ENCODE measurements around the gene ANKZF1.

Gene ANKZF1

DNA sequence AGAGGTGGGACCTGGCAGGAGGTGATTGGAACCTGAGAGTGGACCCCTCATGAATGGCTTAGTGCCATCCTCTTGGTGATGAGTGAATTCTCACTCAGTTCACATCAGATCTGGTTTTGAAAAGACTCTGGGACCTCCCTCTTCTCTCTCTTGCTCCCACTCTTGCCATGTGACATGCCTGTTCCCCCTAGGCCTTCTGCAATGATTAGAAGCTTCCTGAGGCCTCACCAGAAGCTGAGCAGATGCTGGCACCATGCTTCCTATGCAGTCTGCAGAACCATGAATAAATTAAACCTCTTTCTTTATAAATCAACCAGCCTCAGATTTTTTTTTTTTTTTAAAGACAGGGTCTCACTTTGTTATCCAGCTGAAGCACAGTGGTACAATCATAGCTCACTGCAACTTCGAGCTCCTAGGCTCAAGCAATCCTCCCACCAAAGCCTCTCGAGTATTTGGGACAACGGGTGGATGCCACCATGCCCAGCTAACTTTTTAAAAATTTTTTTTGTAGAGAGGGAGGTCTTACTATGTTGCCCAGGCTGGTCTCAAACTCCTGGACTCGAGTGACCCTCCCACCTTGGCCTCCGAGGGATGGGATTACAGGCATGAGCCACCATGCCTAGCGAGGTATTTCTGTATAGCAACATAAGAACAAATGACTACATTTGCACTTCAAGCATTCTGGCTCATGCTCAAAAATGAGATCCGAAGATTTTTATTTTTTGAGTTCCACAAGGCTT lies 25.0 kb upstream of the ANKZF1 start:
- no peak for FAIRE-seq
- no peak for DNase-seq (ENCODE audit: insufficient read length, low spot score)
- TF ChIP-seq POLR2A (IDR thresholded peaks at IDR 0.05; ENCODE audit: low read depth, low read length): no peak

DNA sequence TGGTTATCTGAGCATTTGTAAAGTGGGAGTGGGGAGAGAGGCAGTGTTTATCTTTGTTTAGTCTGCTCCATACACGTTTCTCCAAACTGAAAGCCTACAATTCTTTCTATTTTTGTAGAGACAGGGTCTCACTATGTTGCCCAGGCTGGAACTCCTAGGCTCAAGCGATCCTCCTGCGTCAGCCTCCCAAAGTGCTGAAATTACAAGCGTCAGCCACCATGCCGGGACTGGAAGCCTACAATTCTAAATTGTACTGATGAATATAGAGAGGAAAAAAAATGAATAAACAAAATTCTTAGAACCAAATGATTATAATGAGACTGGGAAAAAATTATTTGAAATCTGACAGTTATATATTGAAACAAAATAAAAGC lies 24.5 kb upstream of the ANKZF1 start:
- no peak for TF ChIP-seq POLR2A (IDR thresholded peaks at IDR 0.05; ENCODE audit: low read depth, low read length)
- no peak for FAIRE-seq
- no peak for DNase-seq (ENCODE audit: insufficient read length, low spot score)

DNA sequence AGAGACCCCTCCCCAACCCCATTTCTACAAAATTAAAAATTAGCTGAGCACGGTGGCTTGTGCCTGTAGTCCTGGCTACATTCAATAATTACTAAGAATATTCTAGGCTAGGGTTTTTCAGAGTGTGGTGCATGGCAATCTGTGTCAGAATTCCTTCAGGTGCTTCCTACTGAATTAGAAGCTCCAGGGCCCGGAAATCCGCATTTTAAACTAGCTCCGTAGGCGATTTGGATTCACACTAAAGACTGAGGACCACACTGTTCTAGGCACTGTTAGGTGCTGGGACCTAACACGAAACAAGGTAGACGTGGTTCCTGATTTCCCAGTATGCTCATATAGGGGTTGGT lies 23.7 kb upstream of the ANKZF1 start:
- FAIRE-seq: no peak
- DNase-seq (ENCODE audit: insufficient read length, low spot score): no peak
- no peak for TF ChIP-seq POLR2A (IDR thresholded peaks at IDR 0.05; ENCODE audit: low read depth, low read length)

DNA sequence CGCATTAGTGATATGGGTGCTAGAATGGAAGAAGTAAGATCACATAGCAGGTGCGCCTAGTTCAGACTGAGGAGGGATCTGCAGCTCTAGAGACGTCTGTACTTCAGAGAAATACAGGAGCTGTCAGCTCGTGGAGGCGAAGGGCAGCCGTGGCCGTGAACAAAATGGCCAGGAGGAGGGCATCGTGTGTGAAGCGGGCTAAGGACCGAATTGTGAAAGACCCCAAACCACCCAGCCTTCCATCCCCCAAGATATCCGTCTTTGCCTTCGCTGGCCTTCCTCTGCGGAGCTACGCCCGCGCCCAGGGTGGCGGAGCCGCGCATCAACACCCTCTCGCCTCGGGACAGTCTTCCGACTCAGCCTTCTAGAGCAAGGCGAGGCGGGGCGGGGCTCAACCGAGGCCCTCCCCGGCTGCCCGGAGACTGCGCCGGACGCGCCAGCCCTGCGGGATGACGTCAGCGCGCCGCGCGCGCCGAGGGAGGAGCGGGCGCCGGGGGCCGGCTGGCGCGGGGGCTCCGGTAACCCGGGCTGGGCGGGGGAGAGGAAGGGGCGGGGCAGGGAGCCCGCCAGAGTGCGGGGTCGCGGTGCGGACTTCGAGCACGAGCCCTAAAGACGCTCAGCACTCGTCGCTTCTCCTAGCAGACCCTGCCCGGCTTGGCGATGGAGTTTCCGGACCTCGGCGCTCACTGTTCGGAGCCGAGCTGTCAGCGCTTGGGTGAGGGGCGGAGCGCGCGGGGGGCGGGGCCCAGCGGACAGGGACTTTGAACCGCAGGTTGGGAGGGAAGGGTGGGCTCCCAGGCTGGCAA lies 23.1 kb upstream of the ANKZF1 start, which contains the start of gene ZFAND2B:
TSS of gene ZFAND2B (plus strand) at position 455 of the 806 bp plus-strand sequence. CDS start at position 661, 206 bp downstream.
- TF ChIP-seq POLR2A (IDR thresholded peaks at IDR 0.05; ENCODE audit: low read depth, low read length): peak; percentile 90
- FAIRE-seq: no peak

DNA sequence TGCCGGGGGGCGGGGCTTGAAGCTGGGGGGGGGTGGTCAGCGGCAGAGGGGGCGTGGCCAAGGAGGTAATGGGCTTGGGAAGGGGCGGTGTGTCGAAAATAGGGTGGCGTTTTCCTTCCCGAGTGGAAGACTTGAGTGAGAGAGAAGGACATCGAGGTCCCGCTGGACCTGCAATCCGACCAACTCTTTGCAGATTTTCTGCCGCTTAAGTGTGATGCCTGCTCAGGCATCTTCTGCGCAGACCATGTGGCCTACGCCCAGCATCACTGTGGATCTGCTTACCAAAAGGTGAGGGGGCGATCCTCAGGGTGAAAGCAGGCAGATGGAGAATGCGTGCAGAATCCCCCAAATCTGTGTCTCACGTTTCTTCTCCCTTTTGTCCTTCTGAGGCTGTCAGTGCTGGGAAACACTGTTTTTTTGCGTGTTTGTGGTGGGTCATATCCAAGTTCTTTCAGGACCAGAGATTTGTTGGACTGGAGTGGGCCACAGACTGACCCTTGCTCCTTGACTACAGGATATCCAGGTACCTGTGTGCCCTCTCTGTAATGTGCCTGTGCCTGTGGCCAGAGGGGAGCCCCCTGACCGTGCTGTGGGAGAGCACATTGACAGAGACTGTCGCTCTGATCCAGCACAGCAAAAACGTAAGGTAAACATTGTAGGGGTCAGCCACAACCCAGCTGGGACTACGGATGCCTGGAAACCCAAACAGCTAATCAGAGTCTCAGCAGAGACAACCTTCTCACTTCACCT lies 22.3 kb upstream of the ANKZF1 start:
- DNase-seq (ENCODE audit: insufficient read length, low spot score) (no peak), FAIRE-seq (no peak)
- no peak for TF ChIP-seq POLR2A (IDR thresholded peaks at IDR 0.05; ENCODE audit: low read depth, low read length)

More for the DNA sequence above, 23.1 kb upstream of the ANKZF1 start, which contains the start of gene ZFAND2B:
- DNase-seq (ENCODE audit: insufficient read length, low spot score): peak; percentile 94

DNA sequence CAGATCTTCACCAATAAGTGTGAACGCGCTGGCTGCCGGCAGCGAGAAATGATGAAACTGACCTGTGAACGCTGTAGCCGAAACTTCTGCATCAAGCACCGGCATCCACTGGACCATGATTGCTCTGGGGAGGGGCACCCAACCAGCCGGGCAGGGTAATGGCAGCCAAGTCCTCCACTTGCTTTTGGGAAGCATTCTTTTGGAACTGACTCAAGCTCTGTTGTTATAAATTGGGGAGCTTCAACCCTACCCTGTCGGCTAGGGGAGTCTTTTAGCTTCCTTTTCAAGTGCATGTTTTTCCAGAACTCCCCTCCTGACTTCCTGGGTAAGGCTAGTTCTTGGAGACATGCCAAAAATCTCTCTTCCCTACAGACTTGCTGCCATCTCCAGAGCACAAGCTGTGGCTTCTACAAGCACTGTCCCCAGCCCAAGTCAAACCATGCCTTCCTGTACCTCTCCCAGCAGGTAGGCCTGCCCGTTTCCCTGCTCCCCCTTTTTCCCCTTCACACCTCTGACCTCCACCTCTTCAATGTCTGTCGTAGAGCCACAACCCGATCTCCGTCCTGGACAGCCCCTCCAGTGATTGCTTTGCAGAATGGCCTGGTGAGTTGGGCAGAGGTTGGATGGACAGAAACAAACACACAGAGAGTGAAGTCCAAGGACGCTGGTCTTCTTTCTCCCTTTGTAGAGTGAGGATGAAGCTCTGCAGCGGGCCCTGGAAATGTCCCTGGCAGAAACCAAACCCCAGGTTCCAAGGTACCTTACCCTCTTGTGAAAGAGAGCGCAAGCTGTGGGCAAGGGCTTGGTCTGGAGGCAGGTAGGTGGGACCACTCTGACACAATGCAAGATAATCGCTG lies 21.5 kb upstream of the ANKZF1 start:
- no peak for TF ChIP-seq POLR2A (IDR thresholded peaks at IDR 0.05; ENCODE audit: low read depth, low read length)
- no peak for DNase-seq (ENCODE audit: insufficient read length, low spot score)
- FAIRE-seq: no peak

DNA sequence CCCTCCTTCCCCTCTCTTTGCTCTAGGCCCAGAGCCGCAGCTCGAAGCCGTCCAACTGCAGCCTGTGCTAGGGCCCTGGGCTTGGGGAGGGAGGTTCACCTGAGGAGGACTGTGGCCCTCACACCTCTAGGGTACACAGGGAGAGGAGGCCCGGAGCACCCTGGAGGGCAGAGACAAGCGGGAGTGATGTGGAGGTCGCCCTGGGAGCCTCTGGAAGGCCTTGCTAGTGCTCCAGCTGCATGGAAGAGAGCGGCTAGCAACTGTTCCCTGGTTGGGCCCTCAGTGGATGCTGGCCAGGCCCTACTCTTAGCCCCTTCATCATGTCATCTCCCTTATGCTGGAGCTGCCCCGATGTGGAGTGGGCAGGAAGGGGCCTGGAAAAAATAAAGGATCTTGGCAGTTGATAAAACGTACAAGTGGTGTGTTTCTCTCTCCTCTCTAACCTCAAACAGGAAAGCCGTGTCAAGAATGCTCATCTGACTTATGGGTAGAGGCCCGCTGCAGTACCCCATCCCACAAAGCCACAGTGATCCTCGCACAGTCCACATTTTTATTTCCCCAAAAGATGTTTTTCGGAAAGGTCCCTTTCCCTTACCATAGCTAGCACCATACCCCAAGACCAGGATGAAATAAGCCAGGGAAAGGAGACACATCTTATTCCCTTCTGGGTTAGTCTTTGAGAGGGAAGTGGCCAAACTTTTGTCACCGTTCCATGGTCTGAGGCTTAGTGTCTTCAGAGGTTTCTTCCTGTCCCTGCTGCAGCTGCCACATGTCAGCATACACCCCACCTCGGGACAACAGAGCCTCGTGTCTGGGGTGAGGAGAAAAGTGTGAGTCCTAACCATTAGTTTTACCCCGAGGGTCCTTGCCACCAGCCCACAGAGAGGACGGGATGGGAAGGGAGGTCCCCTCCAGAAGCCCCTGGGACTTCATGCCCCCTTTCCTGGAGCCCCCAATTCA lies 20.1 kb upstream of the ANKZF1 start:
- DNase-seq (ENCODE audit: insufficient read length, low spot score) (no peak), FAIRE-seq (no peak)
- TF ChIP-seq POLR2A (IDR thresholded peaks at IDR 0.05; ENCODE audit: low read depth, low read length): no peak

DNA sequence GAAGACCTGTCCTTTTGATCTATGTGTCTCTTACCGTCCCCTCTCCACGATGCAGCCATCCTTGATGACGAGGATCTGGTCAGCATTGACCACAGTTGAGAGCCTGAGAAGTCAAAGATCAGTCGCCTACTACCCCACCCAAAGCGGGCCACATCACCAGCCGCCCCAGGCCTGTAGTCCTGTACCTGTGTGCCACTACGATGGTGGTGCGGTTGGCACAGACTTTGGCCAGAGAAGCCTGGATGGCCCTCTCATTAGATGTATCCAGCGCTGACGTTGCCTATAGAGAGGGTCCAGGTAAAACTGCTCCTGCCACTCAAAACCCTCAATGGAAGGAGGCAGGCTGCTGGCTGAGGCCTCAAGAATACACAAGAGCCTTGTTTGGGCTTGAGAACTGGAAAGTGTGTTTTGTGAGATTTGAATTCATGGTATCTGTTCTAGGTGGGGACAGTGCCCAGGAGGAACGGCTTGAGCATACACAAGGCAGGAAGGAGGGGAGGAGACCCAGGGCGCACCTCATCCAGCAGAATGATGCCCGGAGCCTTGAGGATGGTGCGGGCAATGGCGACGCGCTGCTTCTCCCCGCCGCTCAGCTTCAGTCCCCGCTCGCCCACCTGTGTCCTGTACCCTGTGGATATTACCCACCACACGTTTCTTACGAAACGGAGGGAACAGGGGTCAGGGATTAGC lies 19.3 kb upstream of the ANKZF1 start:
- no peak for FAIRE-seq
- TF ChIP-seq POLR2A (IDR thresholded peaks at IDR 0.05; ENCODE audit: low read depth, low read length): no peak
- no peak for DNase-seq (ENCODE audit: insufficient read length, low spot score)

DNA sequence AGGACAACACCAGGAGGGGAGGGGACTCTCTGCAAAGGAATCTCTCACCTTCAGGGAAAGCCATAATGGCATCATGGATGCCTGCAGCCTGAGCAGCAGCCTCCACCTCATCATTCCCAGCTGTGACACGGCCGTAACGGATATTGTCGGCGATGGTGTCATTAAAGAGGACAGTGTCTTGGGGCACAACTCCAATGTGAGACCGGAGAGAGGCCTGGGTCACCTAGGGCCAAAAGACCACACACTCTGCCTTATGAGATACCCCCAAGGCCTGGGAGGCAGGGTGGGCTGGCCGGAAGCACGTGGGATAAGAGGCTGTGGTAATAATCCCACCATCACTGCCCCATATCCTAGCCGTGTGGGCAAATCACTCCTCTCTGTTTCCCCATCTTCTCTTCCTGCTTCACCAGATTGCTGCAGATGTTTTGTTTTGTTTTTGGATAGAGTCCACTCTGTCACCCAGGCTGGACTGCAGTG lies 18.7 kb upstream of the ANKZF1 start:
- no peak for TF ChIP-seq POLR2A (IDR thresholded peaks at IDR 0.05; ENCODE audit: low read depth, low read length)

DNA sequence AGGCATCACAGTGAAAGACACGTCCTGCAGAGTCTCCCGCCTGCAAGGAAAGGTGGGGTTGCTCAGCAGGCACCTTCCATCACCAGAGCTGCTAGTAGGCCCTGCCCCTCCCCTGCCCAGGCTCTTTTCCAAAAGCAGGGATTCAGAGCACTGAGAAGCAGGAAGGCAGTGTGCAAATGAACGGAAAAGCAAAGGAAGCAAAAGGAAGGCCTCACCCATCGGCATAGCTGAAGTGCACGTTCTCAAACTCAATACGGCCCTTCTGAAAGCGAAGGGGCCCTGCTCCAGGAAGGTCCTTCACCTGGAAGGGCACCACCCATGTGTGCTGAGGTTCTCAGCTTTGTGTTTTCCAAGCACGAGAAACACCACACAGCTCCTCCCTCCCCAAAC lies 16.6 kb upstream of the ANKZF1 start:
- no peak for DNase-seq (ENCODE audit: insufficient read length, low spot score)
- no peak for TF ChIP-seq POLR2A (IDR thresholded peaks at IDR 0.05; ENCODE audit: low read depth, low read length)
- FAIRE-seq: no peak

More for the DNA sequence above, 18.7 kb upstream of the ANKZF1 start:
- DNase-seq (ENCODE audit: insufficient read length, low spot score): no peak
- FAIRE-seq: no peak

DNA sequence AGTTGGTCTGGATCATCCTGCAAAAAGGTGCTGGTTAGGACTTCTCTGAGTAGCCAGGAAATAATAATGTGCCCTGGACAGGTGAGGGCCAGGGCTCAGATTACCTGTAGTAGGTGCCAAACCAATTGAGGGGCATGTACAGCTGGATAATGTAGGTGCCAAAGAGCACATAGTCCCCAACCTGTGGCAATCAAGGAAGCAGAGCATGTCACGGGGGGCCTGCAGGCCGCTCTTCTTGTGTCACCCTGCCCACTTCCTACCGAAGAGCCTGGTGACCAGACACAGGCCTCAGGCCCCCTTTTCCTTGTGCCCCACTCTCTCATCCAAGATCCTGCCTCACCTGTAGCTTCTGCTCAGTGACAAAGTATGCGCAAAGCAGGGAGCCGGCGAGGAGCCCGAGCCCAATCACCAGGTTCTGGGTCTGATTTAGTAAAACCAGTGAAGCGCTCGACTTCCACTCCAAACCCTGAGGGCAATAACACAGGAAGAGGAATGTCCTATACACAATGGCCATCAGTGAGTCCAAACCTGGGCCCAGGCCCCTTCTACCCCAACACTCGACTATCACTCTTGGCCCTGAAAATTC lies 16.0 kb upstream of the ANKZF1 start:
- DNase-seq (ENCODE audit: insufficient read length, low spot score): no peak
- no peak for FAIRE-seq
- TF ChIP-seq POLR2A (IDR thresholded peaks at IDR 0.05; ENCODE audit: low read depth, low read length): no peak
